Gastrocnemius medialis (tissue), 4 donors: ENCODE results near the gene NUDCD3. TPM values are rescaled to one million over a fixed set of nuclear protein-coding genes. Genes with fewer than 3 reads are reported as not detected.

Experiments used
- ATAC-seq, 2 donors: fragments of 150-250 bp; one replicate each; pipeline ENCODE4 v1.9.1; 2016
- DNase-seq, 2 donors: peaks; one replicate each; pipeline ENCODE4 v3.0.0-alpha.2; 2019
- H3K27ac ChIP-seq, 4 donors: fragments of 200-600 bp; sonication (generic); 1 replicate in 1 of 4; 2 replicates in 3 of 4; pipeline ENCODE4 v1.5.1; 2016 to 2018; ENCODE audit warnings: mild to moderate bottlenecking in 2 of 4, moderate library complexity in 1 of 4
- H3K27me3 ChIP-seq, 3 donors: fragments of 200-600 bp; sonication (generic) in 2 of 3; 1 replicate in 1 of 3; 2 replicates in 2 of 3; pipeline versions ENCODE4 v1.5.1 to v1.6.0; 2016 to 2019; ENCODE audit warnings: mild to moderate bottlenecking in 1 of 3, moderate library complexity in 1 of 3
- H3K36me3 ChIP-seq, 2 donors: fragments of 200-600 bp; sonication (generic) in 1 of 2; one replicate each; pipeline ENCODE4 v1.5.1; 2017 to 2018
- H3K4me1 ChIP-seq, 2 donors: fragments of 200-600 bp; sonication (generic) in 1 of 2; one replicate each; pipeline ENCODE4 v1.5.1; 2016 to 2017; ENCODE audit warnings: mild to moderate bottlenecking in 2 of 2
- H3K4me3 ChIP-seq, 4 donors: fragments of 200-600 bp; sonication (generic) in 3 of 4; 1 replicate in 1 of 4; 2 replicates in 3 of 4; pipeline ENCODE4 v1.5.1; 2016 to 2019; ENCODE audit warnings: mild to moderate bottlenecking in 2 of 4
- H3K9me3 ChIP-seq, 3 donors: fragments of 200-600 bp; sonication (generic) in 2 of 3; 1 replicate in 1 of 3; 2 replicates in 2 of 3; pipeline ENCODE4 v1.5.1; 2016 to 2019
- POLR2A ChIP-seq, 2 donors: fragments of 450-650 bp; IDR thresholded peaks; one replicate each; pipeline ENCODE4 v1.6.1; 2017; ENCODE audit warnings: antibody characterized with exemption in 2 of 2, mild to moderate bottlenecking in 2 of 2, moderate library complexity in 2 of 2
- in situ Hi-C, 4 donors: fragments of 200-750 bp; cut with MboI; loops; one replicate each; pipeline versions ENCODE4 v1.15.0 to v1.8.0; 2017; ENCODE audit warnings: low sequenced_read_pairs in 4 of 4
- intact Hi-C: fragments of 100-400 bp; cut with DNase I; formaldehyde crosslinking; loops from one replicate; pipeline ENCODE4 v1.15.1; 2023; ENCODE audit warnings: low total_unique reads
- total RNA-seq, 4 donors: library from RNA; depleted of rRNA; stranded (reverse); fragments of >200 nt; gene quantifications; one replicate each; pipeline versions ENCODE4 v1.1.0 to v1.2.3, GENCODE V29; 2016
- TF ChIP-seq, protein P1 (sequence below), 5 experiments: fragments of 450-650 bp in 3 of 5; fragments of 200-600 bp in 2 of 5; sonication (generic) in 2 of 5; IDR thresholded peaks in 4 of 5; conservative IDR thresholded peaks in 1 of 5; 1 replicate in 4 of 5; 2 replicates in 1 of 5; pipeline ENCODE4 v1.5.1; 2016 to 2019; ENCODE audit warnings: antibody characterized with exemption in 5 of 5, mild to moderate bottlenecking in 3 of 5, moderate library complexity in 3 of 5

Gene NUDCD3
- total RNA-seq, 4 donors from 2014 or later: 76.2 to 93.4 (median 77.0) TPM

DNA sequence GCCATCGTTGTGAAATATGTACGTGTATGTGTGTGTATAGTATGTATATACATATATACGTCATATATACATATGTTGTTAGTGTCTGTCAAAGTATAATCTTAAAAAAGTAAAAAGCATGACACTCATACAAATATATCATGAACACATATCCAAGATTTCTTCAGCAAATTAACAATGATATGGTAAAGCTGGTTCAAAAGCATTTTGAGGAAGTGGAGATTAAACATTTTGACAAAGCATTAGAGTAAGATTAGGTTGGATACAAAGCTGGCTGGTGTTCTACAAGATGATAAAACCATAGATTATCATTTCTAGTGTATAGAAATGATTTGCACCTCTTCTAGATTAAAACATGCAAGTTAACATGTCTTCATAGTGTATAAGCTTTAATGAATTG, 771 bp upstream of the NUDCD3 start:
- Histone ChIP-seq H3K9me3 (no peaks in the 10 kb centered on the region), H3K4me3 (peak overlapping the region; percentile 76 to 96 (median 88)), H3K27ac (peak overlapping the region; percentile 90 to 99 (median 96)), H3K4me1 (peaks cover 32 to 33% of the 10 kb centered on the region in 2 donors), H3K27me3 (no peaks in the 10 kb centered on the region), H3K36me3 (no peaks in the 10 kb centered on the region)
- in situ Hi-C loops: loop anchor here in 2 of 4 donors (25.0 kb wide), 2 partner anchors 254 to 279 kb away; partner anchors contain the start of gene YKT6 (in 1 of the 2)
- intact Hi-C loops: loop anchor here (2.0 to 10.0 kb wide), 5 partner anchors 84 to 616 kb away; partner anchors contain the start of genes H2AZ2 and POLD2
- DNase-seq (no peak), ATAC-seq (no peak)
- TF ChIP-seq, protein P1, sequence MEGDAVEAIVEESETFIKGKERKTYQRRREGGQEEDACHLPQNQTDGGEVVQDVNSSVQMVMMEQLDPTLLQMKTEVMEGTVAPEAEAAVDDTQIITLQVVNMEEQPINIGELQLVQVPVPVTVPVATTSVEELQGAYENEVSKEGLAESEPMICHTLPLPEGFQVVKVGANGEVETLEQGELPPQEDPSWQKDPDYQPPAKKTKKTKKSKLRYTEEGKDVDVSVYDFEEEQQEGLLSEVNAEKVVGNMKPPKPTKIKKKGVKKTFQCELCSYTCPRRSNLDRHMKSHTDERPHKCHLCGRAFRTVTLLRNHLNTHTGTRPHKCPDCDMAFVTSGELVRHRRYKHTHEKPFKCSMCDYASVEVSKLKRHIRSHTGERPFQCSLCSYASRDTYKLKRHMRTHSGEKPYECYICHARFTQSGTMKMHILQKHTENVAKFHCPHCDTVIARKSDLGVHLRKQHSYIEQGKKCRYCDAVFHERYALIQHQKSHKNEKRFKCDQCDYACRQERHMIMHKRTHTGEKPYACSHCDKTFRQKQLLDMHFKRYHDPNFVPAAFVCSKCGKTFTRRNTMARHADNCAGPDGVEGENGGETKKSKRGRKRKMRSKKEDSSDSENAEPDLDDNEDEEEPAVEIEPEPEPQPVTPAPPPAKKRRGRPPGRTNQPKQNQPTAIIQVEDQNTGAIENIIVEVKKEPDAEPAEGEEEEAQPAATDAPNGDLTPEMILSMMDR (IDR thresholded peaks at IDR 0.05 in 4 of 5, conservative IDR thresholded peaks at IDR 0.05 in 1 of 5): no peak
- TF ChIP-seq POLR2A (IDR thresholded peaks at IDR 0.05): no peak

DNA sequence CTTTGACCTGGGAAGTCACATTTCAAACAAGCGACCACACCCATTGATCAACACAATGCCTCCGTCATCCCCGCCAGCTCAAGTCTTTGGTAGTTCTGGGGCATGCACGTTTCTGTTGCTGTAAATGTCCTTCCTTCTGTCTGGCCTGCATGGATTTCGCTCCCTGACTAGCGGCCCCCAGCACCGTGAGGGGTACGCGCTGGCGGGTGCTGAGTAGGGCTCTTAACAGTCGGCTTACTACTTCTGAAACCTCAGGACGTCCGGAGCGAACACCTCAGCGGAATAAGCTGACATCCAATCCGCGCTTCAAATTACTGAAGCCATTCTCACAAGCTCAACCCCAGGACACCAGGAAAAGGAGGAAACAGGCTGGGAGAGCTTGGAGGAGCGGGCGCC, 505 bp downstream of the NUDCD3 start:
- DNase-seq: no peak

DNA sequence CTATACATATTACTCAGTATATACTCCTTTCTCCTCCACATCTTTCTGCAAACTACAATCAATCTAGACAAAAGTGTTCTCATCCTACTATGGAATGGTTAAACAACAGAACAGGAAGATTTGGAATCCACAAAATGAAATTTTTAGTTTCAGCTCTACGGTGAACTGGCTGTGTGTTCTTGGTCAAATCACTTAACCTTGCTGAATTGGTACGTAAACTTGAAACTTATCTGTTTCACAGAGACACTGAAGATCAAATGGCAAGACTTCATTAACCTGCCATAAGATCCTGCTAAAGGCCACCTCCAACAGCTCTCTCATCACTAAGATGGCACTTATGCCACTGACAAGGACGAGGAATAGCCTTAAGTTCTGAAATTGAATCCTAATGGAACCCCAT, 1.5 kb downstream of the NUDCD3 start:
- intact Hi-C loops (loop anchor here (5.0 kb wide), 1 partner anchor 232 kb away; no protein-coding TSS in a partner anchor), in situ Hi-C loops (loop anchor here in 2 of 4 donors (25.0 kb wide), 2 partner anchors 252 to 277 kb away; partner anchors contain the start of gene YKT6 (in 1 of the 2))
- Histone ChIP-seq H3K27ac (peak overlapping the region; percentile 90 to 99 (median 96)), H3K9me3 (no peaks in the 10 kb centered on the region), H3K4me1 (peaks cover 51 to 55% of the 10 kb centered on the region in 2 donors), H3K36me3 (peaks cover 0 to 6% of the 10 kb centered on the region in 2 donors), H3K4me3 (peak overlapping the region in 3 of 4 donors; percentile 76 to 96 (median 86)), H3K27me3 (no peaks in the 10 kb centered on the region)
- ATAC-seq (no peak), DNase-seq (no peak)
- TF ChIP-seq POLR2A (IDR thresholded peaks at IDR 0.05): no peak
- TF ChIP-seq, protein P1 (IDR thresholded peaks at IDR 0.05 in 4 of 5, conservative IDR thresholded peaks at IDR 0.05 in 1 of 5): no peak

More for the DNA sequence above, 505 bp downstream of the NUDCD3 start:
- intact Hi-C loops: loop anchor here (2.0 to 10.0 kb wide), 6 partner anchors 85 to 615 kb away; partner anchors contain the start of genes H2AZ2 and POLD2
- Histone ChIP-seq H3K4me3 (peak overlapping the region; percentile 76 to 96 (median 88)), H3K27me3 (no peaks in the 10 kb centered on the region), H3K27ac (peak overlapping the region; percentile 90 to 99 (median 96)), H3K4me1 (peaks cover 45 to 46% of the 10 kb centered on the region in 2 donors), H3K9me3 (no peaks in the 10 kb centered on the region), H3K36me3 (no peaks in the 10 kb centered on the region)
- TF ChIP-seq POLR2A (IDR thresholded peaks at IDR 0.05): no peak
- TF ChIP-seq, protein P1 (IDR thresholded peaks at IDR 0.05 in 4 of 5, conservative IDR thresholded peaks at IDR 0.05 in 1 of 5): no peak
- in situ Hi-C loops: loop anchor here in 2 of 4 donors (25.0 kb wide), 2 partner anchors 253 to 278 kb away; partner anchors contain the start of gene YKT6 (in 1 of the 2)
- peak; percentile 9 to 12 for ATAC-seq

DNA sequence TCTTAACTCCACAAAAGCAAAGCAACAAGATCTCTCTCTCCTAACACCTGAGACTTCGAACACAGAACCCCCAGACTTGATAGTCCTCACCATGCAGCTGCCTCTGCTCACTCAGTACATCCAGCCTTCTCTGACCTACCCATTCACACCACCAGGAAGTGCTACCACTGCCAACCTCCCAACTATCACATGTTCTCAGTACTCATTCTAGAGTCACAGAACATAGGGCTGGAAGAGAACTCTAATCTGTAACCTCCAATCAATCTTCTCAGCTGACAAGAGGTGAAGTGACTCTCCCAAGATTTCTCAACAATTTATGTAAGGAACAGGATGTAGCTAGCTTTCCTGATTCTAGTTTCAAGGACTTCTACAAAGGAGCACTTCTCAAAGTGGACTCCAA, 3.8 kb downstream of the NUDCD3 start:
- TF ChIP-seq, protein P1 (IDR thresholded peaks at IDR 0.05 in 4 of 5, conservative IDR thresholded peaks at IDR 0.05 in 1 of 5): no peak
- TF ChIP-seq POLR2A (IDR thresholded peaks at IDR 0.05): no peak
- Histone ChIP-seq H3K27ac (peak overlapping the region; percentile 38 to 99 (median 78)), H3K4me3 (no peak overlapping the region), H3K27me3 (no peaks in the 10 kb centered on the region), H3K36me3 (peaks cover 0 to 29% of the 10 kb centered on the region in 2 donors), H3K4me1 (peaks cover 51 to 67% of the 10 kb centered on the region in 2 donors), H3K9me3 (no peaks in the 10 kb centered on the region)
- intact Hi-C loops (loop anchor here (5.0 kb wide), 1 partner anchor 229 kb away; no protein-coding TSS in a partner anchor), in situ Hi-C loops (loop anchor here in 2 of 4 donors (25.0 kb wide), 2 partner anchors 249 to 274 kb away; partner anchors contain the start of gene YKT6 (in 1 of the 2))
- ATAC-seq: peak; percentile 71 to 82
- peak; percentile 52 to 71 for DNase-seq
